ENCODE data around the gene IKZF2.

The IKZF2 gene

DNA sequence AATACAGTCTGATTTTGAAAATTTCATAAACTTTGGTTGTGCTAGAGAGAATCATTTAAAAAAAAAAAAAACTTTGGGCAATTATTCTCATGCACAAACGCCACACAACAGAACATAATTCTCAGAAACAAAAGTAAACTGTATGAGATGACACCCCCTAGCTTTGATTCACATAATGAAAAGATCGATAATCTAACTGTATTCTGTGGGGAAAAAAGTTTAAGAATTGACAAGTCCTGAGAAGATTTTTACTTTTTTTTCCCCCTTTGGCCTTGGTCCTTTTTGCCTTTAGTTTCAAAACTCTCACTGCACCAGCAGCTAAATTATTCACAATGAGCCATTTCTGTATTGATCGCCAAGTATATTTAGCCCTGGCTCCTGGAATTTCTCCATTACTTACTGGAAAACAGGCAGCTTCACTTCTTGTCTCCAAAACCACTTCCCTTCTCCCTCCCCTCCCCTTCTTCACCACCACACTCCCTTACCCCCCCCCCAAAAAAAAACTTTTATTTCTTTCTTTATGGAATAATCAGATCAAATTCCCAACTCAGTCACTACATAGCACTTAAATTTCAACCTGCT is 2.0 kb downstream of the IKZF2 start:
- peak; percentile 18 for DNase-seq (ENCODE audit: low read depth)
- H3K4me3 ChIP-seq (ENCODE audit: low read depth, low read length): peak overlapping the region; percentile 50
- in situ Hi-C loops (cut with HindIII; ENCODE audit: low sequenced_read_pairs): no loop called here
- TF ChIP-seq, protein P1, sequence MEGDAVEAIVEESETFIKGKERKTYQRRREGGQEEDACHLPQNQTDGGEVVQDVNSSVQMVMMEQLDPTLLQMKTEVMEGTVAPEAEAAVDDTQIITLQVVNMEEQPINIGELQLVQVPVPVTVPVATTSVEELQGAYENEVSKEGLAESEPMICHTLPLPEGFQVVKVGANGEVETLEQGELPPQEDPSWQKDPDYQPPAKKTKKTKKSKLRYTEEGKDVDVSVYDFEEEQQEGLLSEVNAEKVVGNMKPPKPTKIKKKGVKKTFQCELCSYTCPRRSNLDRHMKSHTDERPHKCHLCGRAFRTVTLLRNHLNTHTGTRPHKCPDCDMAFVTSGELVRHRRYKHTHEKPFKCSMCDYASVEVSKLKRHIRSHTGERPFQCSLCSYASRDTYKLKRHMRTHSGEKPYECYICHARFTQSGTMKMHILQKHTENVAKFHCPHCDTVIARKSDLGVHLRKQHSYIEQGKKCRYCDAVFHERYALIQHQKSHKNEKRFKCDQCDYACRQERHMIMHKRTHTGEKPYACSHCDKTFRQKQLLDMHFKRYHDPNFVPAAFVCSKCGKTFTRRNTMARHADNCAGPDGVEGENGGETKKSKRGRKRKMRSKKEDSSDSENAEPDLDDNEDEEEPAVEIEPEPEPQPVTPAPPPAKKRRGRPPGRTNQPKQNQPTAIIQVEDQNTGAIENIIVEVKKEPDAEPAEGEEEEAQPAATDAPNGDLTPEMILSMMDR (IDR thresholded peaks at IDR 0.05; ENCODE audit: low read depth, low read length, missing control alignments): no peak

DNA sequence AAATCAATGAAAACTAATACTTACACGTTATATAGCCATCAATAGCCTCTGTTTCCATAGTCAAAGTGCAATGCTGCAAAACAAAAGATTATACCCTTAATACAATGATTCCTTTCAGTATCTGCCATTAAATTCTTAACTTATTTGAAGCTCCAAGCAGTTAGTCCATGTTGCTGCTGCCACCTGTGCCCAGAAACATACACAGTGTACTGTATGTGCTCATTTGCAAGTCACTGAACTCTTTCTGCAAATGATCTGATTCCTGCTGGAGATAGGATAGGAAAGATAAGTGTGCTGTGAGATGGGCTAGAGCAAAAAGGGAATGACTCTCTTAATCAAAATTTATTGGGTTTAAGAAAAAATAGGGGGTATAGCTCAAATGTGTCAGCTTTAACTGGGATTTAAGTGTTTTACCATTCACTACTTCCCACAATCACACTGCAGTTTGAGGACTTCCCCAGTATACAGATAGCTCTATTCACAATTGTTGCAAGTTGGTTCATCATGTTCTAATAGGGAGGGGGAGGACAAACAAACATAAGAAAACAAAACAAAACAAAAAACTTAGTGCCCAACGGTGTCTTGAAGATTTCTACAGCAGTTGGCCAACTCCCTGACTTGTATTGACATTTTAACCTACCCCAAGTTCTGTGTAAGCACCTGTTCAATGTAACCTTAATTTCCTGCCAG is 2.7 kb downstream of the IKZF2 start:
- TF ChIP-seq, protein P1 (IDR thresholded peaks at IDR 0.05; ENCODE audit: low read depth, low read length, missing control alignments): no peak
- peak overlapping the region; percentile 50 for H3K4me3 ChIP-seq (ENCODE audit: low read depth, low read length)
- in situ Hi-C loops (cut with HindIII; ENCODE audit: low sequenced_read_pairs): no loop called here
- no peak for DNase-seq (ENCODE audit: low read depth)

DNA sequence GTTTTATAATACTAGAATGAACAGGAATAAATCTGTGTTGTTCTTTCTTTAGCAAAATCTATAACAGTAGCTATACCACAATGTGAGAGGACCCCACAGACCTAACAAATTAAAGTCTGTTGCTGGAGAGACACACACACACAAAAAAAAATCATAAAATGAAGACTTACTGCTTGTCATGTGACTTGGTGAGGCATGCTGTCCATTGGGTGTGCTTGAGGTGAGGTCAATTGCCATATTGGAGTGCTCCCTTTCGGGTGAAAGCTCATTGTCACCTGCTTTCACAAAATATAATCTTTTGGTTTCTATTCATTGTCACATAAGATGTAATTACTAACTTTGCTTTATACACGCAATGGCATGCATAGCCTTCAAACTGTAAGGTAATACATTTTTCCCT is 3.9 kb downstream of the IKZF2 start:
- H3K4me3 ChIP-seq (ENCODE audit: low read depth, low read length): no peak overlapping the region
- in situ Hi-C loops (cut with HindIII; ENCODE audit: low sequenced_read_pairs): no loop called here
- DNase-seq (ENCODE audit: low read depth): no peak
- TF ChIP-seq, protein P1 (IDR thresholded peaks at IDR 0.05; ENCODE audit: low read depth, low read length, missing control alignments): no peak

DNA sequence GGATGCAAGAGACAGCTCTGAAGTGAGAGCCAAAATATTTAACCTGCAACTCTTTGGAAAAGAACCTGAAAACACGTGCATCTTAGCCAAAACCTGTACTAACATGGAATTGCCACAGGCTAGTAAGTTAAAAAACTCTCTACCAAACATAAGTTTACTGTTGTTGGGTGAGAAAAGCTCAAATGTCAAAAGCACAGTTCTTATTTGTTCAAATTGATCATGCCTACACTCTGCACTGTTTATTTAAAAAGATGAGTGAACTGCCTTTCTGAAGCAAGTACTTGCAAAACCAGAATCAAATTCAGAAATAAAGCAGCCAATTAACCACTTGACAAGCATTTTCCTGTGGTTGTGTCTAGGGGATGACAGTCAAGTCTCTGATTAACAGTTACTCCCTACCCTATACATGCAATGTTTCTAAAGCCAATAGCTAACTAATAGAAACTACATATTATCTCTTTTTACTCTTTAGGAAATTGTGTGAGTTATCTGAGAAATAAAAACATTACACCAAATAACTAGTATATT is 5.6 kb downstream of the IKZF2 start:
- TF ChIP-seq, protein P1 (IDR thresholded peaks at IDR 0.05; ENCODE audit: low read depth, low read length, missing control alignments): no peak
- no peak for DNase-seq (ENCODE audit: low read depth)
- in situ Hi-C loops (cut with HindIII; ENCODE audit: low sequenced_read_pairs): no loop called here
- H3K4me3 ChIP-seq (ENCODE audit: low read depth, low read length): no peak overlapping the region

DNA sequence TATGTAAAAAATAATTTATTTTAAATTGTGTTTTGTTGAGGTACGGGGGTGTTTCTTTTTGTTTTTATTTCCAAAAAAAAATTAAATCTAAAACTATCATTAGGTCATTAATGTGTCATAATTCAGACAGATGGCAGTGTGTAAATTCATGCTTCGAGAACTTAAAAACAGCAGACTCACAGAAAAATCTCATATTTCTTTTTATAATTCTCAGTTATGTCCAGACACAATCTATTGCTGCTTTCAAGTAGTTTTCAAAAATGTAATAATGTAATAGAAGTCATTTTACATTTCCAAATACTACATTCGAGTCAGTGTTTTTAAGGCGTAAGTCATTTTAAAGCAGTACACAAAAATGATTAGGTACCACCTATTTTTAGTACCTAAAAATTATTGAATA is 14.3 kb downstream of the IKZF2 start:
- no peak overlapping the region for H3K4me3 ChIP-seq (ENCODE audit: low read depth, low read length)
- TF ChIP-seq, protein P1 (IDR thresholded peaks at IDR 0.05; ENCODE audit: low read depth, low read length, missing control alignments): no peak
- no peak for DNase-seq (ENCODE audit: low read depth)
- in situ Hi-C loops (cut with HindIII; ENCODE audit: low sequenced_read_pairs): no loop called here

GRCh38 chr2:213129311-213129710 is 22.1 kb downstream of the IKZF2 start:
- in situ Hi-C loops (cut with HindIII; ENCODE audit: low sequenced_read_pairs): no loop called here
- H3K4me3 ChIP-seq (ENCODE audit: low read depth, low read length): no peak overlapping the region

More at GRCh38 chr2:213129311-213129710, 22.1 kb downstream of the IKZF2 start:
- TF ChIP-seq, protein P1 (IDR thresholded peaks at IDR 0.05; ENCODE audit: low read depth, low read length, missing control alignments): no peak
- no peak for DNase-seq (ENCODE audit: low read depth)

Measured in astrocyte of the cerebellum (primary cell).